Mesothelial cell of epicardium (in vitro differentiated cells): ENCODE results near the gene TSACC. TPM values are rescaled to one million over a fixed set of nuclear protein-coding genes. Genes with fewer than 3 reads are reported as not detected.
A peak's percentile ranks its signal among the peaks of the same experiment; 100 is the strongest.

Experiments used
- DNase-seq, 2 experiments: peaks; one replicate each; pipeline ENCODE4 v3.0.0; 2021; ENCODE audit warnings: low spot score in 2 of 2; ENCODE audit not compliant: unreplicated experiment in 2 of 2
- H3K27ac Mint-ChIP-seq: 2 replicates; pipeline ENCODE4 v1.8.0; 2021; ENCODE audit warnings: mixed read lengths
- H3K27me3 Mint-ChIP-seq: 2 replicates; pipeline ENCODE4 v1.8.0; 2021; ENCODE audit warnings: low read depth, mixed read lengths
- H3K36me3 Mint-ChIP-seq: 2 replicates; pipeline ENCODE4 v1.8.0; 2021; ENCODE audit warnings: mixed read lengths
- H3K4me1 Mint-ChIP-seq: 2 replicates; pipeline ENCODE4 v1.8.0; 2021; ENCODE audit warnings: mixed read lengths
- H3K4me3 Mint-ChIP-seq: 2 replicates; pipeline ENCODE4 v1.8.0; 2021; ENCODE audit warnings: mild to moderate bottlenecking, moderate library complexity, mixed read lengths
- H3K9me3 Mint-ChIP-seq: 2 replicates; pipeline ENCODE4 v1.8.0; 2021; ENCODE audit warnings: mixed read lengths
- total RNA-seq: library from RNA; stranded (reverse); gene quantifications from 3 replicates; pipeline ENCODE4 v1.2.1, GENCODE V29; 2021
- TF ChIP-seq, protein P1 (sequence below): fragments of 200-600 bp; sonication (generic); IDR thresholded peaks from one replicate; pipeline ENCODE4 v1.5.0; 2021; ENCODE audit warnings: antibody characterized with exemption; ENCODE audit not compliant: unreplicated experiment

TSACC gene
- total RNA-seq, 1 donor from 2014 or later, result not detected

GRCh38 chr1:156295391-156295947 is 42.9 kb upstream of the TSACC start, which contains the start of gene GLMP:
Gene GLMP, minus strand, starts transcription at chr1:156295679. Its CDS starts 34 bp downstream, at chr1:156295645.
- TF ChIP-seq, protein P1, sequence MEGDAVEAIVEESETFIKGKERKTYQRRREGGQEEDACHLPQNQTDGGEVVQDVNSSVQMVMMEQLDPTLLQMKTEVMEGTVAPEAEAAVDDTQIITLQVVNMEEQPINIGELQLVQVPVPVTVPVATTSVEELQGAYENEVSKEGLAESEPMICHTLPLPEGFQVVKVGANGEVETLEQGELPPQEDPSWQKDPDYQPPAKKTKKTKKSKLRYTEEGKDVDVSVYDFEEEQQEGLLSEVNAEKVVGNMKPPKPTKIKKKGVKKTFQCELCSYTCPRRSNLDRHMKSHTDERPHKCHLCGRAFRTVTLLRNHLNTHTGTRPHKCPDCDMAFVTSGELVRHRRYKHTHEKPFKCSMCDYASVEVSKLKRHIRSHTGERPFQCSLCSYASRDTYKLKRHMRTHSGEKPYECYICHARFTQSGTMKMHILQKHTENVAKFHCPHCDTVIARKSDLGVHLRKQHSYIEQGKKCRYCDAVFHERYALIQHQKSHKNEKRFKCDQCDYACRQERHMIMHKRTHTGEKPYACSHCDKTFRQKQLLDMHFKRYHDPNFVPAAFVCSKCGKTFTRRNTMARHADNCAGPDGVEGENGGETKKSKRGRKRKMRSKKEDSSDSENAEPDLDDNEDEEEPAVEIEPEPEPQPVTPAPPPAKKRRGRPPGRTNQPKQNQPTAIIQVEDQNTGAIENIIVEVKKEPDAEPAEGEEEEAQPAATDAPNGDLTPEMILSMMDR, result no peak
- Mint-ChIP-seq H3K4me1 (peaks cover 16% of the 10 kb centered on the region), H3K27ac (peak within 1 kb of the TSS; percentile 61), H3K4me3 (peak within 1 kb of the TSS; percentile 88), H3K36me3 (no peaks in the 10 kb centered on the region), H3K27me3 (no peaks in the 10 kb centered on the region), H3K9me3 (no peaks in the 10 kb centered on the region)
- no peak for DNase-seq

GRCh38 chr1:156298852-156299357 is 39.4 kb upstream of the TSACC start, which contains the start of gene VHLL:
Gene VHLL, minus strand, starts transcription at chr1:156299307. Its CDS starts 118 bp downstream, at chr1:156299189.
- H3K4me1 Mint-ChIP-seq, result peaks cover 9% of the 10 kb centered on the region
- H3K27me3 Mint-ChIP-seq, result no peaks in the 10 kb centered on the region
- no peak for DNase-seq
- TF ChIP-seq, protein P1, result no peak
- peaks cover 2% of the 10 kb centered on the region for H3K36me3 Mint-ChIP-seq
- H3K27ac Mint-ChIP-seq, result no peak within 1 kb of the TSS
- H3K4me3 Mint-ChIP-seq, result no peak within 1 kb of the TSS
- H3K9me3 Mint-ChIP-seq, result no peaks in the 10 kb centered on the region

- Mint-ChIP-seq H3K9me3 (no peaks in the 10 kb centered on the region), H3K27me3 (no peaks in the 10 kb centered on the region), H3K27ac (no peak overlapping the region), H3K36me3 (peaks cover 12% of the 10 kb centered on the region), H3K4me1 (peaks cover 4% of the 10 kb centered on the region), H3K4me3 (no peak overlapping the region)
- DNase-seq, result no peak
- TF ChIP-seq, protein P1, result no peak
Observed at GRCh38 chr1:156303241-156303640, 35.1 kb upstream of the TSACC start.

GRCh38 chr1:156305215-156305614 is 33.1 kb upstream of the TSACC start:
- Mint-ChIP-seq H3K27me3 (no peaks in the 10 kb centered on the region), H3K27ac (peak overlapping the region; percentile 43), H3K4me1 (peaks cover 4% of the 10 kb centered on the region), H3K4me3 (no peak overlapping the region), H3K36me3 (peaks cover 22% of the 10 kb centered on the region), H3K9me3 (no peaks in the 10 kb centered on the region)
- no peak for DNase-seq
- TF ChIP-seq, protein P1, result no peak

- Mint-ChIP-seq H3K36me3 (peaks cover 33% of the 10 kb centered on the region), H3K4me3 (no peak overlapping the region), H3K27ac (no peak overlapping the region), H3K9me3 (no peaks in the 10 kb centered on the region), H3K4me1 (peaks cover 4% of the 10 kb centered on the region), H3K27me3 (no peaks in the 10 kb centered on the region)
- no peak for DNase-seq
- TF ChIP-seq, protein P1, result no peak
Observed at GRCh38 chr1:156308078-156308477, 30.2 kb upstream of the TSACC start.
